Measurements from ENCODE around the gene CTAG1B.
"Not testable (repeated sequence)": the region's sequence is repeated elsewhere in the genome, so short reads cannot be mapped to it uniquely, and the experiment has no call there.

The CTAG1B gene

DNA sequence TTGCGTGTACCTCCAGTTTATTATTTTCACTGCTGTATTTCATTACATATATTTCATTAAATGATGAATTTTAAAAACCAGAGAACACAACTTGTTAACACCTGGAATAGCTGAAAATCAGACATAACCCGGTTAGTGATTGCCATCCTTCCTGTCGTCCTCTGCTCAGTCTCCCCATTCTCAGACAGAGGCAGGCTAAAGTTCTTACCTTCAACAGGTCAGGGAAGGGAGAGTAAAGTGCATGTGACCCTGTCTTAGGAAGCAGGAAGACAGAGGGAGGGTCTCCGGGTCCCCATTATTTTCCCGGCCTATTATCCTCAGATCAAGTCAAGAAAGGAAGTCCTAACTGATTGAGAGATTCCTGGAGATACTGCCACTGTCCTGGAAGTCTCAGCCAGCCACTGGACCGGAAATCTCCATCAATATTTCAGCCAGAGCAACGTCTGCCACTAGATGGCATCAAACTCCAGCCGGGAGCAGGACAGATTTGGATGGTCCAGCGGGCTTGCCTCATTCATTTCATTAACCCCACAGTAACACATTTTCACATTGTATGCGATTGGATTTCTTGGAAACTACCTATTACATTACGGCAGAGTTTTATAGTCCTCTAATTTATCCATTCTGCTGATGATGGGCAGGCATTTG is 1.8 kb upstream of the CTAG1B start:
- DNase-seq = not testable (repeated sequence)

- DNase-seq = not testable (repeated sequence)
Measured at GRCh38 chrX:154613586-154613985, 5.5 kb downstream of the CTAG1B start.

GRCh38 chrX:154611146-154611545 is 7.9 kb downstream of the CTAG1B start:
- not testable (repeated sequence) for DNase-seq

GRCh38 chrX:154608823-154609222 is 10.3 kb downstream of the CTAG1B start:
- not testable (repeated sequence) for DNase-seq

DNA sequence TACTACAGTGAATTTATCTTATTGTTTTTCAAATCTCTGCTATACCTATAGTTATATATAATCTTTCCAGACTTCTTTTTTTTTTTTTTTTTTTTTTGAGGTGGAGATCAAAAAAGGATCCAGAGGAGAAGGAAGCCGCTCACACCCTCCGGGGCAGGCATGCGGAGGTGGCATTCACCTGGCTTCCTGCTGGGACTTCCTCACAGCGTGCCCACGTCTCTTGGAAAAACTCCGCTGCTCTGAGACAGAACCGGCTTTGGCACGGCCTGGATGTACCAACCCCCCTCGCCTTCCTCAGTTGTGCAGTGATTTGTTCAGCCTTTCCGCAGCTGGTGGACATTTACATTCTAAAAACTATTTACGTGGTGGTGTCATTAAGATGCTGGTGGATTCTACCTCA is 11.1 kb downstream of the CTAG1B start:
- DNase-seq = not testable (repeated sequence)

DNA sequence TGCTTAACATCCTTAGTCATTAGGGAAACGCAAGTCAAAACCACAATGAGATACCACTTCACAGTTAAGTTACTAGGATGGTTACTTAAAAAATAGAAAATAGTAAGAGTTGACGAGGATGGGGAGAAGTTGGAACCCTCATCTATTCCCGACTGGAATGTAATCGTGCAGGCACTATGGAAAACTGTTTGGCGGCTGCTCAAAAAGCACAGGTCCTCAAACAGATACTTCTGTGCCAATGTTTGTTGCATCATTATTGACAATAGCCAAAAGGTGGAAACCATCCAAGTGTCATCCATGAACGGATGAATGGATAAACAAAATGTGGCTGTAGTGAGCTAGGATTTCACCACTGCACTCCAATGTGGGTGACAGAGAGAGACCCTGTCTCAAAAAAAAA is 11.7 kb downstream of the CTAG1B start:
- DNase-seq = no peak

DNA sequence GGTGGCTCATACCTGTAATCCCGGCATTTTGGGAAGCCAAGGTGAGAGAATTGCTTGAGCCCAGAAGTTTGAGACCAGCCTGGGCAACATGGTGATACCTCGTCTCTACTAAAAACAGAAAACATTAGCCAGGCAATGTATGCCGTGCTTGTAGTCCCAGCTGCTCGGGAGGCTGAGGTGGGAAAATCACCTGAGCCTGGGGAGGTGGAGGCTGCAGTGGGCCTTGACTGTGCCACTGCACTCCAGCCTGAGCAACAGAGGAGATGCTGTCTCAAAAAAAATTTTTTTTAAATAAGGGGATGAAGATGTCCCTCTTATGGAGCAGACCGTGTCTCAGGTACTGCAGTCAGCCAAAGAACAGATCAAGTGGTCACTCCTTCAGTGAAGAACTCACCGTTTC is 13.5 kb downstream of the CTAG1B start:
- no peak for DNase-seq

DNA sequence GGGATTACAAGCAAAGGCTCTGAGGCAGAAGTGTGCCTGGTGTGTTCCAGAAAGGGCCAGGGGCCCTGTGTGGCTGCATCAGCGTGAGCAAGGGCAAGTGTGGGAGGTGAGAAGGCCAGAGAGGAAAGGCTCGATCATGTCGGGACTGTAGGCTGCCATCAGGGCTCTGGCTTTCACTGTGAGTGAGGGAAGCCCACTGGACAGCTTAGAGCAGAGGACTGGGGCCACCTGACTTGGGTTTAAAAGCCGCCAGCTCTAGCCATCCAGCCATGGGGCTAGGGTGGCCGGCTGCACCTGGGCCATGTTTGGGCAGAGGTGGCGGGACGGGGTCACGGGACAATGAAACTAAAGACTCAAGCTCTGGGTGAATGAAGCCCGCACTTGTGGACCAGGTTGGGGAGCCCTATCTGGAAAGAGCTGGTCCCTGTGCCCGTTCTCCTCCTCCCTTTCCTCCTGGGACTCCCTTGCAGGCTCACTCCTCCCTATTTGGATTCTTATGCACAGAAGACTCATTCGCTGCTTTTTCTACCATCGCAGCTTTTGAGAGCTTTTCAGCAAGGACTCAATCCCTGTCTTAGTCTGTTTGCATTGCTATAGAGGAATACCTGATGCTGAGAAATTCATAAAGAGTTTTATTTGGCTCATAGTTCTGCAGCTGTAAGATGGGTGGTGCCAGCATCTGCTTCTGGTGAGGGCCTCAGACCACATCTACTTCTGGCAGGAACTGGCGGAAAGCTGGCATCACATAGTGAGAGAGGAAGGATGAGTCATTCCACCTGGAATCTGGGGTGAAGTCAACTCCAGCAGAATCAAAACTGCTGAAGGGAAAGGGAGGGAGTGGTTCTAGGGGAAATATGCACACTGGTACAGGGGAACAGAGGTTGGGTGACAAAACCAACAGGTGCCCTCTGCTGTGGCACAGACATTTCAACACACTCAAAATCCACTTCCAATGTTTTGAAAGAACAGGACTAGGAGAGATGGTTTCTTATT is 15.3 kb downstream of the CTAG1B start:
- DNase-seq = no peak

GRCh38 chrX:154602766-154603437 is 16.2 kb downstream of the CTAG1B start:
- no peak for DNase-seq

DNA sequence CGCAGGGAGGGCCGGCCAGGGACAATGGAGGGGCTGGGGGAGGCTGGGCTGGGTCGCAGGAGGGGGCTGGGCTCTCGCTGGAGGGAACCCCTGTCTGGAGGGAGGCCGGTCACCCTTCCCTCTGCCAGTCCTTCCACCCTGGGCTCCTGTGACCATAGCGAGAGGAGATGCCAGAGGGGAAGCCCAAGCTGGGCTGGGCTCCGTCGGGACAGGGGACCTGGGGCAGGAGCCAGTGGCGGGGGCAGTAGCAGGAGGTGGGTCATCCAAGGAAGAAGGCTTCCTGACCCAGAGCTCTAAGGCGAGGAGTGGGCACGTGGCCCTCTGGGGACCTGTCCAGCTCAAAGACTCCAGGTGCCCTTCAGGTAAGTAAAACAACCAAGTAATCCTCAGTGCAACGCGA is 16.9 kb downstream of the CTAG1B start:
- DNase-seq = no peak

DNA sequence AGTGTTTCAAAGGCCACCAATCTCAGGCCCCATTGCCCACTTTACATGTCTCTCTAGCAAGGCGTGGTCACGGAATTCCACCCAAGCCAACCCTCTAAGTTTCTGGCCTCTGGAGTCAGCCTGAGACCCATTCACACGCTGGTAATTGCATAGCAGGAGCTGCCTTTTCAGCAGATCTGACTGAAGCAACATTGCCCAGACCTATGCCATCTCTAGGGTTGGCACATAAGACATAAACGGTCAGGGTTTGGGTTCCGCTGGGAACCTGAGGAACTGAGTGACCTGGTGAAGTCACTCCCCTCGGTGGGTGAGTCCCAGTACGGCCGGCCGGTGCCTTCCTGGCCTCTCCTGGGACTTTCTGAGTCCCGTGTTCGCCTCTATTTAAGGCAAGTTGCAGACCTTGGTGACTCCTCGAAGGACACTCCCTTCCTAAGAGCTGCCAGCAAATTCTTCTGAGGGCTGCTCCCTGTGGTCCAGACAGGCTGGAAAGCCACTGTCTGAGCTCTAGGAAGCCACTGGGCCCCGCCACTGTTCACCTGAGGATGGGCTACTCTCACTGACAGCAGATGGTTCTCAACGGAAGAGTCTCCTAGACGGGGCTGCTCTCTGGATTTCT is 18.2 kb downstream of the CTAG1B start:
- DNase-seq = no peak

DNA sequence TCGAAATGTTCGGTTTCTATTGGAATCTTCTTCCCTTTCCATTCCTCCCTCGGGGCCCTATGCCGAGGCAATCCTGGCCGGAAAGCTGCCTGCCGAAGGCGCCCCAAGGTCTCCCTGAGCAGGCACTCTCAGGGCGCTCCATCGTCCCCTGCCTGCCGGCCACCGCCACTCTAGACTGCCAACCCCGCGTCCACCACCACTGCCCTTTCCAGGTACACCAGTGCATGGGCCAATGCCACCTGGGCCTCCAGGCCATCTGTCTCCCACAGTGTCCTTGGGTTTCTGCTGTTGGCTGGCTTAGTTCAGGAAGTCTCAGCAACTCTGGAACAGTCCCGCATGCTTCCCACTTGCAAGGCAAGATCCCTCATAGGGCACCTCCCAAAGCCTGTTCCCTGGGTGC is 19.6 kb downstream of the CTAG1B start:
- no peak for DNase-seq

GRCh38 chrX:154598656-154599055 is 20.4 kb downstream of the CTAG1B start:
- no peak for DNase-seq

GRCh38 chrX:154597221-154597620 is 21.9 kb downstream of the CTAG1B start:
- DNase-seq = no peak

- DNase-seq = no peak
Measured at GRCh38 chrX:154596290-154596929, 22.7 kb downstream of the CTAG1B start.

GRCh38 chrX:154595559-154596249 is 23.4 kb downstream of the CTAG1B start:
- DNase-seq = no peak

GRCh38 chrX:154594491-154594890 is 24.6 kb downstream of the CTAG1B start:
- no peak for DNase-seq

DNA sequence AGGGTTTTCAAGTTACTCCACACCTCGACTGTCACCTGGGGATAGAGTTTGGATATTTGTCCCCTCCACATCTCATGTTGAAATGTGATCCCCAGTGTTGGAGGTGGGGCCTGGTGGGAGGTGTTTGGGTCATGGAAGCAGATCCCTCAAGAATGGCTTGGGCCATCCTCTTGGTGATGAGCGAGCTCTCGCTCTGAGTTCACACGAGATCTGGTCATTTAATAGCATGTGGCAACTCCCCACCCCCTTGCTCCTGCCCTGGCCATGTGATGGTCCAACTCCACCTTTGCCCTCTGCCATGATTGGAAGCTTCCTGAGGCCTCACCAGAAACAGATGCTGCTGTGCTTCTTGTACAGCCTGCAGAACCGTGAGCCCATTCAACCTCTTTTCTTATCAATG is 25.9 kb downstream of the CTAG1B start:
- no peak for DNase-seq

GRCh38 chrX:154592505-154592904 is 26.6 kb downstream of the CTAG1B start:
- DNase-seq = no peak

DNA sequence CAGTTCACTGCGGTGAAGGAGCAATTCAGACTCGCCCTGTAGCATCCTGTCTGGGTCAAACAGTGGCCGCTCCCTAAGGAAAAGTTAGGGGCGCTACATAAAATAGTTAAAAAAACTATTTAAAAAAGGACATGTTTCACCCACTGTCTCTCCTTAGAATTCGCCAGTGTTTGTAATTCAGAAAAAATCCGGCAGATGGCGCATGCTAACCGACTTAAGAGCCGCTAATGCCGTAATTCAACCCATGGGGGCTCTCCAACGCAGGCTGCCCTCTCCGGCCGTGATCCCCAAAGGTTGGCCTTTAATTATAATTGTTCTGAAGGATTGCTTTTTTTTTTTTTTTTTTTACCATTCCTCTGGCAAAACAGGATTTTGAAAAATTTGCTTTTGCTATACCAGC is 28.7 kb downstream of the CTAG1B start:
- DNase-seq = not testable (repeated sequence)

DNA sequence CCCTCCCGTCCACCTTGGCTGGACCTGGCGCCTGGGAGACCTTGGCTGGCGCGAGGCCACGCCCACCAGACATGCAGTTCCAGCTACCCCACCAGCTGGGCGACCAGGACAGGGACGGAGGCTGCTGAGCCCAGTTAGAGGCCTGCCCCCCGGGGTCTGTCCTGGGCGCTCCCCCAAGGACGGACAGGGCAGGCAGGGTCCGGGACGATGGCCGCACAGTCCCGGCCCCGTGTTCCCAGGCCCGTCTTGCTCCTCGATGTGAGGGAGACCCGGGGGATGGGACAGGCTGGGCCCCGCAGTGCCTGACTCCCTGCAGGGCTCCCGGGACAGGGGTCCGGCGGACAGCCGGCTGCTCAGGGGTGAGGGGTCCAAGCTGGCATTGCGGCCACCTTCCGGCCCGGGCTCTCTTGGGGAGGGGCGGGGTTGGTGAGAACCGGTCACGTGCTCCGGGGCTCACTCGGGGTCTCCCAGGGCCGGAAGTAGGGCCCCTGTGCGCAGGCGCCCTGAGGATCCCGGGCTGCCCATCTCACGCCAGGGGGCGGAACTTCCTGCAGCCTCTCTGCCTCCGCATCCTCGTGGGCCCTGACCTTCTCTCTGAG is 34.4 kb downstream of the CTAG1B start, which contains the start of gene CTAG1A:
CTAG1A (plus strand) TSS at position 549 of the 599 bp plus-strand sequence. CDS start 74 bp downstream, outside the sequence.
- DNase-seq = not testable (repeated sequence)

All from NCI-H510A (cell line).